ENCODE results near the gene GOLGB1.

Gene GOLGB1

DNA sequence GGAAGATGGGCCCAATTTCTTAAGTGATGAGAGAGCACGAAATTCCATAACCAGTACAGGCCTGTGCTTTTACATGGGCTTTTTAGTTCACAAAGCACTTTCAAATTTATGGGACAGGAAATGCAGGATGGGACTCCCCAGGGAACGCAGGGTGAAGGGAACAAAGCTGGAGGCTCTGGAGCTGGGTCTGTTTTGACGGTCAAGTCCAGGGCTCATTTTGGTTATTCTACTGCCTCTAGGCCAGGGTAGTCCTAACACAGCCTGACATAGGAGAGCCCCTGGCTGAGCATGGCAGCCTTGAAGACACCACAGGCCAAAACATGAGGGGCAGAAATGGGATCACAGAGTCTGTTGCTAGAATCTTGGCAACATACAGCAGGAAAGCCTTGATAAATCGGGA lies 122.3 kb downstream of the GOLGB1 start:
- no peak for DNase-seq

DNA sequence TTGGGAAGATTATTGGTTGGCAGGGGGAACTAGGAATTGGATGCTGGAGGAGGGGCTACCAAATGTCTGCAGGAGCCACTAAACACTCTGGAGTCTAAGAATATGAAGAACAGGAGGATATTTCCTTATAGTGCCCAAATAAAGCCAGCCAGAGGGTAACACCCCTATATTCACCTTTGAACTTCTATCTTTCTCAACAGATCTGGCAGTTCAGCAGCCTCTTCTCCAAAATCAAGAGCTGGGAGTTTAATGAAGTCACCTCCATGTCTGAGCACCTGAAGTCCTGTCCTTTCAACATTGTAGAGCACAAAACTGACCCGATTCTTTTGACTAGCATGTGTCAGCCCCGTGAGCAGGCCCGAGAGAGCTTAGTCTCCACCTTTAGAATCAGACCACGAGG lies 123.0 kb downstream of the GOLGB1 start:
- no peak for DNase-seq

DNA sequence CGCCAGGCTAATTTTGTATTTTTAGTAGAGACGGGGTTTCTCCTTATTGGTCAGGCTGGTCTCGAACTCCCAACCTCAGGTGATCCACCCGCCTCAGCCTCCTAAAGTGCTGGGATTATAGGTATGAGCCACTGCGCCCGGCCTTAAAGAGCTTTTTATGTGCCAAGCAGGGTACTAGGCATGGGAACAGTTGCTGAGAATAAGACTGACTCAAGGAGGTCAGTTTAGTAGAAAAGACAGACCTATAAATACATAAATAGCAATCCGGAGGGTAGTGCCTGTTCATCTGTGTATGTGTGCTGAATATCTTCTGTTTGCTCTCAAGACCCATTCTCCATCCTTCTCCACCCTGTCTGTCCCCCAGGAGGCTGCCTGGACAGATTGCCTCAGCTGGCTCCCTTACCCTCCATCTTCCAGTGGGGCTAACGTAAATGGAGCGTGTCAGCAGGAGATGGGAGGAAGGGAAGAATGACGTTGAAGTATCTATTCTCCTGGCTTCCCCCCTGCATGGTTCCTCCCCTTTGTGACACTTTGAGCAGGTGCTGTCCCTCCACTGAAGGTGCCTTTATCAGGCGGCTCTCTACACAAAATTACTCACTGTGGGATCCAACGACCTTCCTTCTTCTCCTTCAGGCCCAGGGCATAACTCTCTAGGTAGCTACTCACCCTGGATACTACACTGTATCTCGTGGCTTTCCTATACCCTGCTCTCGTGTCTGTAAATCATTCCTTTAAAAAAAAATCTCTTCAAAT lies 125.2 kb downstream of the GOLGB1 start:
- DNase-seq: no peak

DNA sequence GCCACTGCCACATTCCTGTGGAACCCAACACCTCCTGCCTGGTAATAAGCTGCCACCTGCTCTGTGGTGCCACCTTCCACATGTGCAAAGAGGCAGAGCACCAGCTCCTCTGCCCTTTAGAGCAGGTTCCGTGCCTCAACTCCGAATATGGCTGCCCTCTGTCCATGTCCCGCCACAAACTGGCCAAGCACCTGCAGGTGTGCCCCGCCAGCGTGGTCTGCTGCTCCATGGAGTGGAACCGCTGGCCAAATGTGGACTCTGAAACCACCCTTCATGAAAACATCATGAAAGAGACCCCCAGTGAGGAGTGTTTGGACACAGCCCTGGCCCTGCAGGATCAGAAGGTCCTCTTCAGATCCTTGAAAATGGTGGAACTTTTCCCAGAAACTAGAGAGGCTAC lies 128.1 kb downstream of the GOLGB1 start:
- DNase-seq: no peak

DNA sequence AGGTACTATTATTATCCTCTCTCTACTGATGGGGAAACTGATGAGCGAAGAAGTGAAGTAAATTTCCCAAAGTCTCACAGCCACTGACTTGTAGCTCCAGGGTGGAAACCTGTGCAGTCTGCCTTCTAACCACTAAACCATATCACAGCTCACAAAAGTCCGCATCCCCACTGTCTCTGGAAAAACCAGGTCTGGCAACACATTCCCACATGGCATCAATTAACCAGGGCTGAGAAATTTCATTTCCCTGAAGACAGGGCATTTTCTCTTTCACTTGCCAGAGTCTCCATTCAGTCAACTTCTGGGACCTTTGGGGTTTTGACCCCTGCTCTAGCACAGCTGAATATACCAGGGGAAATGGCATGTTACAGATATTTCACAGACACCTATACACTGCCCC lies 129.8 kb downstream of the GOLGB1 start:
- no peak for DNase-seq

Data from hippocampal formation (tissue), 2 donors.